HepG2 (cell line): ENCODE measurements around the gene CREB3. TPM values are rescaled to one million over a fixed set of nuclear protein-coding genes. Genes with fewer than 3 reads are reported as not detected.

ENCODE experiments used
- CEBPB ChIP-seq: IDR thresholded peaks from 2 replicates; pipeline ENCODE4 v1.6.1; 2011; ENCODE audit warnings: low read depth, low read length, improper control_type of control experiment, borderline replicate concordance
- ELF1 ChIP-seq: sonication (generic); formaldehyde crosslinking; IDR thresholded peaks from 2 replicates; pipeline ENCODE4 v1.4.0; 2020; ENCODE audit warnings: missing genetic modification reagents
- ISL2 ChIP-seq: sonication (generic); formaldehyde crosslinking; IDR thresholded peaks from 2 replicates; pipeline ENCODE4 v1.5.0; 2020; ENCODE audit warnings: missing genetic modification reagents
- JUN ChIP-seq: sonication (generic); formaldehyde crosslinking; IDR thresholded peaks from 2 replicates; pipeline ENCODE4 v1.4.0; 2020; ENCODE audit warnings: mild to moderate bottlenecking, missing genetic modification reagents
- MED1 ChIP-seq: sonication (generic); formaldehyde crosslinking; IDR thresholded peaks from 2 replicates; pipeline ENCODE4 v1.4.0; 2020; ENCODE audit warnings: missing genetic modification reagents
- NFKB2 ChIP-seq: sonication (generic); formaldehyde crosslinking; IDR thresholded peaks from 2 replicates; pipeline ENCODE4 v1.4.0; 2020; ENCODE audit warnings: missing genetic modification reagents, borderline replicate concordance
- NFRKB ChIP-seq: fragments of 450-650 bp; IDR thresholded peaks from 2 replicates; pipeline ENCODE4 v1.6.1; 2017
- PHF20 ChIP-seq: sonication (generic); formaldehyde crosslinking; IDR thresholded peaks from 2 replicates; pipeline ENCODE4 v1.5.0; 2020; ENCODE audit warnings: mild to moderate bottlenecking, missing genetic modification reagents
- TGIF2 ChIP-seq: IDR thresholded peaks from 2 replicates; pipeline ENCODE4 v1.6.1; 2016; ENCODE audit warnings: control low read depth, missing compliant biosample characterization
- ZBTB1 ChIP-seq: sonication (generic); formaldehyde crosslinking; IDR thresholded peaks from 2 replicates; pipeline ENCODE4 v1.4.0; 2020; ENCODE audit warnings: missing genetic modification reagents, borderline replicate concordance
- ZMYM3 ChIP-seq: sonication (generic); formaldehyde crosslinking; IDR thresholded peaks from 2 replicates; pipeline ENCODE4 v1.5.1; 2020; ENCODE audit warnings: mild to moderate bottlenecking, missing genetic modification reagents
- ZNF264 ChIP-seq: sonication (generic); formaldehyde crosslinking; IDR thresholded peaks from 2 replicates; pipeline ENCODE4 v1.4.0; 2020; ENCODE audit warnings: missing genetic modification reagents
- ZNF274 ChIP-seq: sonication (generic); formaldehyde crosslinking; IDR thresholded peaks from 2 replicates; pipeline ENCODE4 v1.5.1; 2020; ENCODE audit warnings: mild to moderate bottlenecking, missing genetic modification reagents
- ZNF430 ChIP-seq: sonication (generic); formaldehyde crosslinking; IDR thresholded peaks from 2 replicates; pipeline ENCODE4 v1.9.0; 2021; ENCODE audit warnings: mild to moderate bottlenecking, missing genetic modification reagents
- ZNF484 ChIP-seq: sonication (generic); formaldehyde crosslinking; IDR thresholded peaks from 2 replicates; pipeline ENCODE4 v1.5.1; 2020; ENCODE audit warnings: mild to moderate bottlenecking, low read depth, missing genetic modification reagents, borderline replicate concordance
- ZNF746 ChIP-seq: sonication (generic); formaldehyde crosslinking; IDR thresholded peaks from 2 replicates; pipeline ENCODE4 v1.8.0; 2022; ENCODE audit warnings: mild to moderate bottlenecking, missing genetic modification reagents
- ZNF839 ChIP-seq: sonication (generic); formaldehyde crosslinking; IDR thresholded peaks from 2 replicates; pipeline ENCODE4 v1.4.0; 2020; ENCODE audit warnings: missing genetic modification reagents, mild to moderate bottlenecking, borderline replicate concordance
- ZNF850 ChIP-seq: sonication (generic); formaldehyde crosslinking; conservative IDR thresholded peaks from 2 replicates; pipeline ENCODE4 v1.9.0; 2021; ENCODE audit warnings: mild to moderate bottlenecking, missing genetic modification reagents
- polyA plus RNA-seq, 8 experiments: library from polyadenylated mRNA; depleted of rRNA in 3 of 8; stranded (reverse) in 7 of 8; unstranded in 1 of 8; fragments of >200 nt; fragmentation: Illumina TruSeq in 4 of 8; extraction: Trizol in 4 of 8; gene quantifications; 2 replicates each; pipeline versions ENCODE4 v1.2.1 to v1.2.3, GENCODE V29; 2011 to 2016; ENCODE audit warnings: low read depth in 4 of 8, missing spikeins in 1 of 8, mixed read lengths in 1 of 8; ENCODE audit not compliant: insufficient read depth in 1 of 8
- total RNA-seq, 5 experiments: library from RNA; depleted of rRNA; stranded (reverse); fragments of >200 nt; fragmentation: Illumina TruSeq; extraction: Trizol; gene quantifications; 2 replicates each; pipeline ENCODE4 v1.2.3, GENCODE V29; 2016; ENCODE audit warnings: low read depth in 1 of 5
- TF ChIP-seq, protein P1 (sequence below): IDR thresholded peaks from 2 replicates; pipeline ENCODE4 v1.6.1; 2016
- TF ChIP-seq, protein P2 (sequence below): IDR thresholded peaks from 2 replicates; pipeline ENCODE4 v1.6.1; 2016; ENCODE audit warnings: missing compliant biosample characterization, missing genetic modification reagents, borderline replicate concordance
- TF ChIP-seq, protein P3 (sequence below): sonication (generic); formaldehyde crosslinking; IDR thresholded peaks from 2 replicates; pipeline ENCODE4 v1.8.1; 2023; ENCODE audit warnings: mild to moderate bottlenecking, moderate library complexity, missing genetic modification reagents
- TF ChIP-seq, protein P4 (sequence below): sonication (generic); formaldehyde crosslinking; IDR thresholded peaks from 2 replicates; pipeline ENCODE4 v1.4.0; 2020; ENCODE audit warnings: missing genetic modification reagents
- TF ChIP-seq, protein P5 (sequence below): IDR thresholded peaks from 2 replicates; pipeline ENCODE4 v1.6.1; 2016; ENCODE audit warnings: low read depth
- TF ChIP-seq, protein P6 (sequence below): sonication (generic); formaldehyde crosslinking; IDR thresholded peaks from 2 replicates; pipeline ENCODE4 v1.8.1; 2023; ENCODE audit warnings: mild to moderate bottlenecking, missing genetic modification reagents

CREB3 gene
- total and polyA plus RNA-seq, 2 of the 13 experiments (the other 11 are each of a cell fraction or from before 2014, with no cell fraction given): 11.1 to 34.2 TPM

DNA sequence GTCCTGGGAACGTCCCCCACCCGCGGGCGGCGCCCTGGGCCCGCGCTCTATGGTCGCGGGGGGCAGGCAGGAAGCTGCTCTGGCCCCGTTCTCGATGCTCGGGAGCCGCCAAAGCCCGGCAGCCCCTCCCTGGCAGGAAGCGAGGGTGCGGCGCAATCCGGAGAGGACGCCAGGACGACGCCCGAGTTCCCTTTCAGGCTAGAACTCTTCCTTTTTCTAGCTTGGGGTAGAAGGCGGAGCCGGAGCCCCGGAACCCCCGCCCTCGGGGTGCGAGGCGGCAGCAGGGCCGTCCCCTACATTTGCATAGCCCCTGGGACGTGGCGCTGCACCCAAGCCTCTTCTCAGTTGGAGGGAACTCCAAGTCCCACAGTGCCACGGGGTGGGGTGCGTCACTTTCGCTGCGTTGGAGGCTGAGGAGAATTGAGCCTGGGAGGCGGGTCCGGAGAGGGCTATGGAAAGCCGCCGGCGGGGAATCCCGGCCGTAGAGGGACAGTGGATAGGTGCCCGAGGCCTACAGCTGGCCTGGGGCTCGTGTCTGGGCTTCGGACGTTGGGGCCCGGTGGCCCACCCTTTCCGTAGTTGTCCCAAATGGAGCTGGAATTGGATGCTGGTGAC, at the start of gene CREB3, which contains the start of gene TLN1 (continued):
- TF ChIP-seq ELF1 (CRISPR knock-in tag): peak; percentile 93
- TF ChIP-seq, protein P1, sequence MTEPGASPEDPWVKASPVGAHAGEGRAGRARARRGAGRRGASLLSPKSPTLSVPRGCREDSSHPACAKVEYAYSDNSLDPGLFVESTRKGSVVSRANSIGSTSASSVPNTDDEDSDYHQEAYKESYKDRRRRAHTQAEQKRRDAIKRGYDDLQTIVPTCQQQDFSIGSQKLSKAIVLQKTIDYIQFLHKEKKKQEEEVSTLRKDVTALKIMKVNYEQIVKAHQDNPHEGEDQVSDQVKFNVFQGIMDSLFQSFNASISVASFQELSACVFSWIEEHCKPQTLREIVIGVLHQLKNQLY (CRISPR knock-in tag): no peak; the same call in 1 of the 2 replicates
- TF ChIP-seq CEBPB: no peak
- TF ChIP-seq, protein P2, sequence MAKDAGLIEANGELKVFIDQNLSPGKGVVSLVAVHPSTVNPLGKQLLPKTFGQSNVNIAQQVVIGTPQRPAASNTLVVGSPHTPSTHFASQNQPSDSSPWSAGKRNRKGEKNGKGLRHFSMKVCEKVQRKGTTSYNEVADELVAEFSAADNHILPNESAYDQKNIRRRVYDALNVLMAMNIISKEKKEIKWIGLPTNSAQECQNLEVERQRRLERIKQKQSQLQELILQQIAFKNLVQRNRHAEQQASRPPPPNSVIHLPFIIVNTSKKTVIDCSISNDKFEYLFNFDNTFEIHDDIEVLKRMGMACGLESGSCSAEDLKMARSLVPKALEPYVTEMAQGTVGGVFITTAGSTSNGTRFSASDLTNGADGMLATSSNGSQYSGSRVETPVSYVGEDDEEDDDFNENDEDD (CRISPR knock-in tag): peak; percentile 55; the same call in 1 of the 2 replicates
- no peak; the same call in 1 of the 2 replicates for TF ChIP-seq ZNF746
- TF ChIP-seq, protein P3, sequence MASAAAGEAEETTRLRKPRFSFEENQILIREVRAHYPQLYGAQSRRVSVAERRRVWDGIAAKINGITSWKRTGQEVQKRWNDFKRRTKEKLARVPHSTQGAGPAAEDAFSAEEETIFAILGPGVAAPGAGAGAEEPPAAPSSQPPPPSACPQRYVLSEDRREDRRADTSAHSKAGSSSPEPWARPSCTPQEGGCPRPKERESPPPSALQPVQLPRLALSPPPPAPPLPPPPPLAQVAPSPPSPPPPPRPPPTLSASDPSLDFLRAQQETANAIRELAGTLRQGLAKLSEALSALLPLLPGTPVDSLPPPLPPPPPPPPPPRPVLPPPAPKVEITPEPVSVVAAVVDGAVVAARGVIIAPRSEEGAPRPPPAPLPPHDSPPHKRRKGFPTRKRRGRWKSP (CRISPR knock-in tag): peak; percentile 72; the same call in 1 of the 2 replicates
- TF ChIP-seq TGIF2 (CRISPR knock-in tag): peak; percentile 84
- TF ChIP-seq, protein P4, sequence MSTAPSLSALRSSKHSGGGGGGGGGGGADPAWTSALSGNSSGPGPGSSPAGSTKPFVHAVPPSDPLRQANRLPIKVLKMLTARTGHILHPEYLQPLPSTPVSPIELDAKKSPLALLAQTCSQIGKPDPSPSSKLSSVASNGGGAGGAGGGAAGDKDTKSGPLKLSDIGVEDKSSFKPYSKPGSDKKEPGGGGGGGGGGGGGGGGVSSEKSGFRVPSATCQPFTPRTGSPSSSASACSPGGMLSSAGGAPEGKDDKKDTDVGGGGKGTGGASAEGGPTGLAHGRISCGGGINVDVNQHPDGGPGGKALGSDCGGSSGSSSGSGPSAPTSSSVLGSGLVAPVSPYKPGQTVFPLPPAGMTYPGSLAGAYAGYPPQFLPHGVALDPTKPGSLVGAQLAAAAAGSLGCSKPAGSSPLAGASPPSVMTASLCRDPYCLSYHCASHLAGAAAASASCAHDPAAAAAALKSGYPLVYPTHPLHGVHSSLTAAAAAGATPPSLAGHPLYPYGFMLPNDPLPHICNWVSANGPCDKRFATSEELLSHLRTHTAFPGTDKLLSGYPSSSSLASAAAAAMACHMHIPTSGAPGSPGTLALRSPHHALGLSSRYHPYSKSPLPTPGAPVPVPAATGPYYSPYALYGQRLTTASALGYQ: peak; percentile 81; the same call in 1 of the 2 replicates
- no peak for TF ChIP-seq ZNF484 (CRISPR knock-in tag)
- no peak for TF ChIP-seq ZBTB1 (CRISPR knock-in tag)
- no peak; the same call in 1 of the 2 replicates for TF ChIP-seq ZMYM3
- peak; percentile 86 for TF ChIP-seq MED1 (CRISPR knock-in tag)
- TF ChIP-seq, protein P5, sequence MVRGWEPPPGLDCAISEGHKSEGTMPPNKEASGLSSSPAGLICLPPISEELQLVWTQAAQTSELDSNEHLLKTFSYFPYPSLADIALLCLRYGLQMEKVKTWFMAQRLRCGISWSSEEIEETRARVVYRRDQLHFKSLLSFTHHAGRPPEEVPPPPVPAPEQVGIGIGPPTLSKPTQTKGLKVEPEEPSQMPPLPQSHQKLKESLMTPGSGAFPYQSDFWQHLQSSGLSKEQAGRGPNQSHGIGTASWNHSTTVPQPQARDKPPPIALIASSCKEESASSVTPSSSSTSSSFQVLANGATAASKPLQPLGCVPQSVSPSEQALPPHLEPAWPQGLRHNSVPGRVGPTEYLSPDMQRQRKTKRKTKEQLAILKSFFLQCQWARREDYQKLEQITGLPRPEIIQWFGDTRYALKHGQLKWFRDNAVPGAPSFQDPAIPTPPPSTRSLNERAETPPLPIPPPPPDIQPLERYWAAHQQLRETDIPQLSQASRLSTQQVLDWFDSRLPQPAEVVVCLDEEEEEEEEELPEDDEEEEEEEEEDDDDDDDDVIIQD: peak; percentile 13; the same call in 1 of the 2 replicates
- TF ChIP-seq NFKB2: peak; percentile 41; the same call in 1 of the 2 replicates
- TF ChIP-seq, protein P6, sequence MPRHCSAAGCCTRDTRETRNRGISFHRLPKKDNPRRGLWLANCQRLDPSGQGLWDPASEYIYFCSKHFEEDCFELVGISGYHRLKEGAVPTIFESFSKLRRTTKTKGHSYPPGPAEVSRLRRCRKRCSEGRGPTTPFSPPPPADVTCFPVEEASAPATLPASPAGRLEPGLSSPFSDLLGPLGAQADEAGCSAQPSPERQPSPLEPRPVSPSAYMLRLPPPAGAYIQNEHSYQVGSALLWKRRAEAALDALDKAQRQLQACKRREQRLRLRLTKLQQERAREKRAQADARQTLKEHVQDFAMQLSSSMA (CRISPR knock-in tag): peak; percentile 48; the same call in 1 of the 2 replicates
- TF ChIP-seq ZNF430: peak; percentile 75
- TF ChIP-seq JUN (CRISPR knock-in tag): no peak
- TF ChIP-seq NFRKB: no peak
- peak; percentile 89 for TF ChIP-seq PHF20 (CRISPR knock-in tag)
- peak; percentile 16; the same call in 1 of the 2 replicates for TF ChIP-seq ZNF264
- peak; percentile 81 for TF ChIP-seq ISL2 (CRISPR knock-in tag)
- TF ChIP-seq ZNF839: 0 out of 2 replicates have a peak, but pooled peaks have one; percentile 58
- 0 out of 2 replicates have a peak, but pooled peaks have one; percentile 33 for TF ChIP-seq ZNF850 (CRISPR knock-in tag)
- peak; percentile 58; the same call in 1 of the 2 replicates for TF ChIP-seq ZNF274 (CRISPR knock-in tag)
